ENCODE measurements around the gene STK32C.

Gene STK32C

DNA sequence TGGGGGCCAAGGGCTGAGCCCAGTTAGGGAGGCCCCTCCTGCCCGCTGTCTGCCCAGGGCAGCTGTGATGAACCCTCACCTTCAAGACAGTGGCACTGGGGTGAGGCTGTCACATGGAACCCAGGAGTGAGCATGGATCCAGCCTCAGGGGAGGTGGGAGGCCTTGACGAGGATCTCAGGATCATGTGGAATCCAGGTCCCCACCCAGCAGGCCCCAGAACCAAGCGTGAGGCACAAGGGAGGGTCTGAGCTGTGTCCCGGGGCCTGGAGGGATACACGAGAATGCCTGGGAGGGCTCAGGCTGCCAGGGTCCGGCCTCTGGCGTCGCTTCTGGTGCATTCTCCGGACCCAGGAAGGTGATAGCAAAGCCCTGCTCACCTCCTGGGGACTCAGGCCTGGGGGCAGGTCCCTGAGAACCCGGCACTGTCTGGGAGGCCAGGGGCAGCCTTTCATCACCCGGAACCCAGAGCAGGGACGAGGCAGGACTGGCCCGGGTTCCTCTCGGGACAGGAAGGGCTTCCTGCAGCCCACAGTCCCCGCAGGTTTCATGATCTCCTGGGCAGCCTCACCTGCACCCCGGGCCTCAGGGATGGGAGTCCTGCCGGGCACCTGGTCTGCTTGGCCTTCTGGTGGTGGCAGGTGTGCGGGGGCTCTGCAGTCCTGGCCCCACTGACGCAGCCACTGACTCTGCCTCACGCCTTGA is 103.5 kb downstream of the STK32C start:
- in situ Hi-C loops (cut with HindIII; ENCODE audit: low sequenced_read_pairs) = loop anchor here (10.0 kb wide), 1 partner anchor 491 kb away; no protein-coding TSS in a partner anchor

DNA sequence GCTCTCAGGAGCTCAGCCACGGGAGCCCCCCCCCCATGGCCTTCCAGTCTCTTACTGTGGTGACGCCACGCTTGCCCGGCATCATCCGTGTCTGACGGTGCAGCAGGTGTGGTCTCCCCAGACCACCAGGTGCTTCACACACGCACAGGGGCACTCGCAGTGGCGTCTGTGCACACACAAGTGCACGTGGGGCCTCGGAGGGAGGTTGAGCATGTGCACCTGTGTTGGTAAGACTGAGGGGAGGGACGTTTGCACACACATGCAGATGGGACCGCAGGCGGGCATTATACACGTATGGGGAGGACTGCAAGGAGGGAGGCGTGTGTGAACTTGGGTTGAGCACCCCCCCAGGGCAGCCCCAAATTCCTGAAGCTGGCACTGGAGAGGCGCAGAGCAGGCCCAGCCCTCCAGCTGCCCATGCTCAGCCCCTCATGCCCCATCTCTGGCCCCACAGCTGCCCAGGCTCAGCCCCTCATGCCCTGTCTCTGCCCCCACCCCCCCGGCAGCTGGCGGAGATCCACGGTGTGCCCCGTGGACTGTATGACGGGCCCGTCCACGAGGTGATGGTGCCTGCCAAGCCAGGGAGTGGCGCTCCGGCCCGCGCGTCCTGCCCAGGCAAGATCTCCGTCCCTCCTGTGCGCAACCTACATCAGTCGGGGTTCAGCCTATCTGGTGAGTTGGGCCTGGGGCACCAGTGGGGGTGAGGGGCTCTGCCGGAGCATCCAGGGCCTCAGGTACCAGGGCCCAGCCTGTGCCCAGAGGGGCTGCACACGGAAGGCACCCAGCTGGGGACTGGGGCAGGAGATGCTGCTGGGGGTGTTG is 104.3 kb downstream of the STK32C start:
- in situ Hi-C loops (cut with HindIII; ENCODE audit: low sequenced_read_pairs) = loop anchor here (10.0 kb wide), 1 partner anchor 491 kb away; no protein-coding TSS in a partner anchor

DNA sequence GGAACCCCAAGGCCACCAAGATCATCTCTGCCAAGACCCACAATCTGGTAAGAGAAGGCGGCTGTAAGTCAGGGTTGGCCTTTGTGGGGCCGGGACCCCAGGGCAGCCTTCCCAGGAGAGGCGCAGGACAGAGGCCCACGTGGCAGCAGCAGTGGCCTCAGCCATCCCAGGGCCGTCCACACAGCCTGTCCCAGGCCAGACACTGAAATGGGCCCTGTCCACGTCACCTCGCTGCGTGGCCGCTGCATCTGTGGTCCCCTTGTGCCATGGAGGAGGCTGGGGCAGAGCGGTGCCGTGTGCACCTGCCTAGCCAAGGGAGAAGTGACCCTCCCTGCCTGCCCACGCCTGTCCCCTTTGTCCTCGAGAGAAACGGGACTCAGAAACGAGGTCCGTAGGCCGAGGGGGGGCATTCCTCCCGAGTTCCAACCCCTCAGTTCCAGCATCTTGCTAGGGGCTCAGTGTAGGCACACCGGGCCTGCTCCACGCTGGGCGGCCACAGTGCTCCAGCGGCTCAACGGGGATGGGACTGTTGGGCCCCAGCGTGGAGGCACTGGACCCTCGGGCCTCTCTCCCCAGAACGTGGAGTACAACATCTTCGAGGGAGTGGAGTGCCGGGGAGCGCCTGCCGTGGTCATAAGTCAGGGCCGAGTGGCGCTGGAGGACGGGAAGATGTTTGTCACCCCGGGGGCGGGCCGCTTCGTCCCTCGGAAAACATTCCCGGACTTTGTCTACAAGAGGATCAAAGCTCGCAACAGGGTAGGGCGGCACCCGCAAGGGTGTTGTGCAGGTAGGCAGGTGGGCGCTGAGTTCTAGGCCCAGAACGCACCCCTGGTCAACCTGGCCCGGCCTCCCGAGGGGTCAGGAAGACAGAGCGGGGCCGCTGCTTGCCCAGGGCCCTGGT is 105.4 kb downstream of the STK32C start:
- in situ Hi-C loops (cut with HindIII; ENCODE audit: low sequenced_read_pairs) = loop anchor here (10.0 kb wide), 1 partner anchor 492 kb away; no protein-coding TSS in a partner anchor

DNA sequence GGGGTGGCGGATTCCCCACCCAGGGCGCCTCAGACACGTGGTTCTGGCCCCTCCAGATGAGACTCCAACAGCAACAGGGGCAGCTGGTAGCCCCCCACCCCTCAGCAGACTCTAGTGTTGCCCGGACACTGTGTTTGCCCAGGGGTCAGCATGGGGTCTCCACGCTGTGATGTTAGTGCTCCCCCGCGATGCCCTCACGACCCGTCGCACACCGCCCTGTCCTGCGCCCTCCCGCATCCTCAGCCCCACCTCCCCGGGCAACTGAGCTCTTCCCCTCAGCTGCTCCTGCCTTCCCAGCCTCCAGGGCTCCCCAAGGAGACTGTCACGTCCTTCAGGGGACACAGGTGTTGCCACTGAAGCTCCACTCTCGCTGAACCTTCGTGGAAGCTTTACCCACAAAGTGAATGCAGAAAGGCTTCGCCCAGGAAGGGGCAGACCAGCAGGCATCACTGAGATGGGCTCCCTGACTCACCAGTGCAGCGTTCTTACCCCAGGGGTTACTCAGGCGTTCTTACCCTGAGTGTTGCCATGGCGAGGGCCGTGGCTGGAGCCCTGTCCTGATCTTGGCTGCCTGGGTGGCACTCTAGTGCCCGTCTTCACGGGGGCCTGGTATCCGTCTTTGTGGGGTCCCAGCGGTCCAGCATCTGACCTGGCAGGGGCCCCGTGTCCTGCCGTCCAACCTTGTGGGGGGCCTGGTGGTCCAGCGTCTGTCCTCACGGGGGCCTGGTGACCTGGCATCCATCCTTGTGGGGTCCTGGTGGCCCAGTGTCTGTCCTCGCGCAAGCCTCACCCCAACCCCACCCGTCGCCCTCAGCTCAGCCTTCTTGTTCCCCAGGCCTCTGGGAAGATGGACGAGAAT is 106.4 kb downstream of the STK32C start:
- in situ Hi-C loops (cut with HindIII; ENCODE audit: low sequenced_read_pairs) = loop anchor here (10.0 kb wide), 1 partner anchor 493 kb away; no protein-coding TSS in a partner anchor

DNA sequence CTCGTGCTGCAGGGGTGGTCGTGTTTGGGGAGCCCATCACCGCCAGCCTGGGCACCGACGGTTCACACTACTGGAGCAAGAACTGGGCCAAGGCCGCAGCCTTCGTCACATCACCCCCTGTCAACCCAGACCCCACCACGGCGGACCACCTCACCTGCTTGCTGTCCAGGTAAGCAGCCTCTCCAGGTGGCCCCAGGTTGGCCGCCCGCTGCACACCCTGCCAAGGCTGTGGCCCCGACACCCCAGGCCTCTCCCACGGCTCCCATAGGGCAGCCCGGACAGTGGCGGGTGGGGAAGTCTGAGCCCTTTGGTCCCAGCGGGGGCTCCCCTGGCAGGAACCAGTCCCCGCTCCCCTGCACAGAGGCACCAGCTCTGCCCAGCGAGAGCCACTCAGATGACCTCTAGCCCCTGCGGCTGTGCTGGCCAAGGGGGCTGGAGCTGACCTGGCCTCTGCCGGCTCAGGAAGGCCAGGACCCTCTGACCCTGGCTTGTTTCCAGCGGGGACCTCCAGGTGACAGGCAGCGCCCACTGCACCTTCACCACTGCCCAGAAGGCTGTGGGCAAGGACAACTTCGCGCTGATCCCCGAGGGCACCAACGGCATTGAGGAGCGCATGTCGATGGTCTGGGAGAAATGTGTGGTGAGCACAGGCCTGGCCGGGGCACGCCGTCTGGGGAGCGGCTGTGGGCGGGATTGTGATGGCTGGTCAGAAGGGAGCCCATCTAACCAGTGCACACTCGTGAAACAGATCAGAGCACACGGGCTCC is 107.2 kb downstream of the STK32C start:
- in situ Hi-C loops (cut with HindIII; ENCODE audit: low sequenced_read_pairs) = loop anchor here (10.0 kb wide), 1 partner anchor 494 kb away; no protein-coding TSS in a partner anchor

DNA sequence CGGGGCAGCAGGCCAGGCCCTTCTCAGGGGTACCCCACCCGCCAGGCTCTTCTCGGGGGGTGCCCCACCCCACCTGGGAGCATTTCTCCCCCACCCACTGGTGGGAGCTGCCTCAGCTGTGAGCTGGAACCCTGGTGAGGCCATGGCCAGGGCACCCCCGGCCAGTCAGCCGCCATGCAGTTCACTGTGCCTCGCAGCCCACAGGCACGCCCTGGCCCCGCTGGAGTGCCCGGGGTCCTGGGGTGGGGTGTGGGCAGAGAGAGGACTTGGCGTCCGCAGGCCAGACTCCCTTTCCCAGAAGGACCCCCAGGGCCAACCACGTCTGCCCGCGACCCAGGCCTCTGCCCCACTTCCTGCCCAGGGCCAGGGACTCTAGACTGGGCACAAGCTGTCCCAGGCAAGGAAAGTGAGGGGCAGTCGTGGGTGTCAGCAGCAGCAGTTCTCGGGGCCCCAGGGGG is 107.9 kb downstream of the STK32C start:
- in situ Hi-C loops (cut with HindIII; ENCODE audit: low sequenced_read_pairs) = loop anchor here (10.0 kb wide), 1 partner anchor 495 kb away; no protein-coding TSS in a partner anchor

DNA sequence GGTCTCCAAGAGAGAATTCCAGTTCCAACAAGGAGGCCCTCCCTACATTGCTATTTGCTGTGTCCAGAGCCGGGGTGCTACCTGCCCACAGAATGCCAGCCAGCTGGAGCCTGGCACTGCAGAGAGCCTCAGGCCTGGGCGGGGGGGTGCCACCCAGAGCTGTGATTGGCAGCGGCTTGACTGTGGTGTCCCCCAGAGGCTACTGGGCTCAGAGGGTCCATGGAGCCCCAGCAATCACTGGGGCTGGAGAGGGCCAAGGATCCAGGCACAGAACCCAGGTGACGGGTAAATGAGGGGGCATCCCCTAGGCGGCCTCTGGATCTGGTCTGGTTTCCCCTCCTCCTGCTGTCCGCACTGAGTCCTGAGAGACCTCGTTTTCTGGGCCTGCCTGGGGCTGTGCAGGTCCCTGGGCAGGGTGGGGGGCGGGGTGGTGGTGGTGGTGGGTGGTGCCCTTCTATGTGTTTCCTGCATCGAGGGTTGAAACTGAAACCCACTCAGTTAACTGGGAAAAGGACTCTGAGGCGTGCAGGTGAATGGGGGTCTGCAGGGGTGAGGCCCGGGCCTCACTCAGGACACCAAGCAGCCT is 108.4 kb downstream of the STK32C start:
- in situ Hi-C loops (cut with HindIII; ENCODE audit: low sequenced_read_pairs) = no loop called here

DNA sequence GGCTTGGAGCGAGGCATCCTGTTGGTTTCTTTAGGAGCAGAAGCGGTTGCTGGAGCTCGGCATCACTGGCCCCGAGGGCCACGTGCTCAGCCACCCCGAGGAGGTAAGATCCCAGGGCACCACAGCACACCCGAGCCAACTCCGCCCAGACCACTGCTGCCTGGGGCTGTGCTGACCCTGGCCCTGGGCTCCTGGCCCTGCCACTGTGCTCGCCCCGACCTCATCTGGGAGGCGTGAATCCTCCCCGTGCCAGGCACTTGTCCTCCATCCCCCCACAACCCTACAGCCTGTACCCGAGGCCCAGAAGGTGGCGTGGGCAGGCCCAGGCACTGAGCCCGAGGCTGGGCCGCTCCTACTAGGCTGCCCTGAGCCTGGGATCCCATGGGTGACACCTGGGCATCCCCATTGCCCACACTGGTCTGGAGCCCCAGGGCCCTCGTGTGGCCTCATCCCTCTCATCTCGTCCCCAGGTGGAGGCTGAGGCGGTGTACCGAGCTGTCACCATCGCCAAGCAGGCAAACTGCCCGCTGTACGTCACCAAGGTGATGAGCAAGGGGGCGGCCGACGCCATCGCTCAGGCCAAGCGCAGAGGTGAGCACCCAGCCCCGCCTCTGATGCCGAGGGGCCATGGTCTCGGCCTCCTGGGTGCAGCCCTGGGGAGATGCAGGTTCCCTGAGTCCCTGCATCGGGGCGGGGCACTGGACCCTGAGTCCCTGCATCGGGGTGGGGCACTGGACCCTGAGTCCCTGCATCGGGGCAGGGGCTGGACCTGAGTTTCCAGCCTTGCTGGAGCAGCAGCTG is 109.2 kb downstream of the STK32C start:
- in situ Hi-C loops (cut with HindIII; ENCODE audit: low sequenced_read_pairs) = no loop called here

DNA sequence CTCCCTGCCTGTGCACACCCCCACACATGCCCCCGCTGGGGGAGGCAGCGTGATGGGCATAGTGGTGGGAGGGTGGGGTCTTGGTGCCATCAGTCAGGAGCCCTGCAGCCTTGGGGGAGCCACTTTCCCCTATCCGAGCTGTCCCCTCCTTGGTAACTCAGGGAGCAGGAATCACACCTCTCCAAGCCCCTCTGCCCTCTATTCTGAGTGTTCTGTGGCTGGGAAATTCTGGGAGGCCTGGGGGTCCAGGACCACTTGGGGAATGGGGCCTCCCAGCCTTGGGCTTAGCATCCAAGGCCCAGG is 109.7 kb downstream of the STK32C start:
- in situ Hi-C loops (cut with HindIII; ENCODE audit: low sequenced_read_pairs) = no loop called here

DNA sequence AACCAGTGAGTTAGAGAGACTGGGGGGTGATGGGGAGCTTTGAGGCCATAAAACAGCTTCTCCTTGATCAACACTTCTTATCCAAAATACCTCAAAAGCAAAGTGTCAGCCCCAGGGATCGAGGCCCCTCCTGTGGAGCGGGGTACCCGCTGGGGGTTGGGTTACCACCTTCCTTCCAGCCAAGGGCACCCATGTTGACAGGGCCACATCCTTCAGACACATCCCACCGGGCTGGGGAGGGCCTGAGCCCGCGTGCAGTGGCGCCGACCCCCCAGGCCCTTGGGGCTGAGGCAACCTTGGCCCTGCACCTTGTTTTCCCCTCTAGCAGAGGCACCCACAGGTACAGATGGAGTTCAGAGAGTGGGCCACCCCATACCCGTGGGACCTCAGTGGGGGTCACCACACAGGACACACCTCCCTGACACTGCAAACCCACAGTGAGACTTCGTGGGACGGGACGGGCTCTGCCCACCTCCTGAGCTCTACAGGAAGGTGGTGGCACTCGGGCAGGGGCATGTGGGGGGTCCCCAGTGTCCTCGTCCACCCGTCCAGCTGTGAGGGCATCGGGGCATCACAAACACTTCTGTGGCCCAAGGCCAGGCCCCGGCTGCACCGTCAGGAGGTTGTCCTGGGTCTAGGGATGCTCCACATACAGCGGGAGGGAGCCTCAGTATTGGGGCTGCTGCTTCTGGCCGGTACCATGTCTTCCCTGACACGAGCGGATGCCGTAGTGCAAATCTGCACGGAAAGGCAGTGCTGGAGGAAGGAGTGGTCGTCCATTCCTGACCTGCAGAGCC is 110.3 kb downstream of the STK32C start:
- in situ Hi-C loops (cut with HindIII; ENCODE audit: low sequenced_read_pairs) = no loop called here

DNA sequence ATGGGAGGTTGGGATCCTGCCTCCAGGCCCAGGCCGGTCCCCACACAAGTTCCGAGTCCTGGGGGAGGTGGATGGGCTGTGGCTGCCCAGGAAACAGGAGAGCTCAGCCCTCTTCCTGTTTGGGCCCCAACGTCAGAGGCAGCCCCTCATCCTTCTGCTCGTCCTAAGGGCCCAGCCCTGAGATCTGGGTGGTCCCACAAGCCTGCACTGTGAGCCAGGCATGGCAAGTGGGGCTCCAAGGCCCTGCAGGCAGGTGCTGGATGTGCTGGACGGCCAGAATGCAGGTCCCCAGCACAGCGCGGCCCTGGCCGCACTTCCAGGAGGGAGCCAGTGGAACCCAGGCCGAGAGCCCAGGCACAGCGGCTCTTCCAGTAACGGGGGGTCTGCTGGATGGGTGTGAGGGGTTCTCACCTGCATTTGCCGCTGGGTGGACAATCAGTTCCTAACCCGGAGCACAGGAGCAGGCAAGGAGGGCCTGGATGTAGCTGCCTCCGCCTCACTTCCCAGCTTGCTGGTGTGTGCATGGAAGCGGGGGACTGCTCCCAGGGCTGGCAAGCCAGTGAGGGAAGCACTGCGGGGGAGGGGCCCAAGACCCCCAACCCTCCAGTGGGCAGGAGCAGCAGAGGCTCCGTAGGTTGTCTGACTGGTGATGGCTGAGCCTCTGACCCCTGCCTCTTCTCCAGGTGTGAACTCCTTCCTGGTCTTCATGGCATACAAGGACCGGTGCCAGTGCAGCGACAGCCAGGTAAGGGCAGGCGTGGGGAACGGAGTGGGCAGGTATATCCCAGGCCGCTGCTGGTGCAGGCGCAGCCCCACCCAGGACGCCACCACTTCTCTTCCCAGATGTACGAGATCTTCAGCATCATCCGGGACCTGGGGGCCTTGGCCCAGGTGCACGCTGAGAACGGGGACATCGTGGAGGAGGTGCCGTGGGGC is 111.3 kb downstream of the STK32C start:
- in situ Hi-C loops (cut with HindIII; ENCODE audit: low sequenced_read_pairs) = no loop called here

DNA sequence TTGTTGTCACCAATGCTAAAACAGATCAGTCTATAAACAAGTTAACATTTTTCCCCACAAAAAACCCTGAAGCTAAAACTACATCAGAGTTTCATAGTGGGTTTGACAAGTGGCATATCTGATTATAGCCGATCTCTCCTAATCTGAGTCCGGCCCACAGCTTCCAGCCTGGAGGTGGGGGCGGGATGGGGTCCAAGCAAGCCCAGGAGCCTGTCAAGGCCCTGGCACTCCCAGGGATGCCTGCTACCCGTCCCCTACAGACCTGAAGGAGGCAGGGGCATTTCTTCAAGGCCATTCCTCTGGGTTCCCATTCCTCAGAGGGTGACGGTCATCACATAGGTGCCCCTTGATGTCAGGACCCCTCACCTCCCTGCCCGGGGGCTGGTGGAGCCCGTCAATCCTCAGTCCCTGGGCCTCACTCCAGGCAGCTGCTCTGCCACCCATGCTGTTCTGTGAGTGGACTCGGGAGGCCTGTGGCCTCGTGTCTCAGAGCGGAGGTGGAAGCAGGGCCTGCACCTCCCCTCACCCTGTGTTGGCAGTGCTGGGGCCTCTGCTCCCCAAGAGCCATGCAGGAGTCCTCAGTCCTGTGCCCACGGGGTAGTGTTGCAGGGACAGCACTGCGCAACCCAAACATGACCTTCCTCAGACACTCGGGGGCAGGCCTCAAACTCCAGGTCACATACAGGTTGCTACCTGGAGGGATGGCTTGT is 112.2 kb downstream of the STK32C start:
- in situ Hi-C loops (cut with HindIII; ENCODE audit: low sequenced_read_pairs) = no loop called here

DNA sequence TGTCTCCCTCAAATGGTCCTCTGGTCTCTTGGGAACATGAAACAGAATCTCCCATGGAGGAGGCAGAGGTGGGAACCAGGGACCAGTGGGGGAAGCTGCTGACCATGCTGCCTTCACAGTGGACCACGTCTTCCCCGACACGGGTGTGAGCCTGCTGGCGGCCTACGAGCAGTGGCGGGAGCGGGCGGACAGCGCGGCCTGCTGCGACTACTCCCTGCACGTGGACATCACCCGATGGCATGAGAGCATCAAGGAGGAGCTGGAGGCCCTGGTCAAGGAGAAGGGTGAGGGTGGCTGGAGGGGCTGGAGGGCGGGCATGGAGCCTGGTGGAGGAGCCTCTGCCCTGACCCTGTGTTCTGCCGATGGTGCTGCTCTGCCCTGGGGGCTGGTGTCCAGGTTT is 113.0 kb downstream of the STK32C start:
- in situ Hi-C loops (cut with HindIII; ENCODE audit: low sequenced_read_pairs) = no loop called here

DNA sequence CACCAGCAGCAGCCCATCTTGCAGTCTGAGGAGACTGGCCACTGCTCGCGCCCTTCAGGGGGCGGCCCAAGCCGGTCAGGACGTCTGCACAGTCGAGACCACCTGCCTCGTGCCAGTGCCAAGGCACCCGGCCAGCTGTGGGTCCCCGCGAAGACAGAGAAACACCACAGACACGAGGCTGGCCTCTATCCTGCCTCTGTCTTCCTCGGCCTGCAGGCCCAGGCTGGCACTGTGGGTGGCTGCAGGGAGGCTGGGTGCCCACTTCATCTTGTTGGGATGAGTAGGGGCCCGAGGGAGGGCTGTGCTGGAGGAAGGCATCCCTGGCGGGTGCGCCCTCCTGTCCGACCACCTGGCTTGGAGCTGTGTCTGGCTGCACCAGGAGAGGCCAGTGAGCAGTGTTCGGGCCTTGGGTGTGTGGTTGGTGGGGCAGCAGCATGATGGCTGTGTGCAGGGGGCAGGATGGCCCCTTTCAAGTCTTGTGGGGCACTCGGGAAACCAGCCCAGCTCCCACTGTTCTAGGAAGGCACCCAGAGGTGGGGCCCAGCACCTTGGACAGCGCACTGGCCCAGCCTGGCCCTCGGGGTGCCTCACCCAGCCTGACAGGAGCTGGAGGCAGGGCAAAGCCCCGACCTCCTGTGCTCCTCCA is 113.7 kb downstream of the STK32C start:
- in situ Hi-C loops (cut with HindIII; ENCODE audit: low sequenced_read_pairs) = no loop called here

DNA sequence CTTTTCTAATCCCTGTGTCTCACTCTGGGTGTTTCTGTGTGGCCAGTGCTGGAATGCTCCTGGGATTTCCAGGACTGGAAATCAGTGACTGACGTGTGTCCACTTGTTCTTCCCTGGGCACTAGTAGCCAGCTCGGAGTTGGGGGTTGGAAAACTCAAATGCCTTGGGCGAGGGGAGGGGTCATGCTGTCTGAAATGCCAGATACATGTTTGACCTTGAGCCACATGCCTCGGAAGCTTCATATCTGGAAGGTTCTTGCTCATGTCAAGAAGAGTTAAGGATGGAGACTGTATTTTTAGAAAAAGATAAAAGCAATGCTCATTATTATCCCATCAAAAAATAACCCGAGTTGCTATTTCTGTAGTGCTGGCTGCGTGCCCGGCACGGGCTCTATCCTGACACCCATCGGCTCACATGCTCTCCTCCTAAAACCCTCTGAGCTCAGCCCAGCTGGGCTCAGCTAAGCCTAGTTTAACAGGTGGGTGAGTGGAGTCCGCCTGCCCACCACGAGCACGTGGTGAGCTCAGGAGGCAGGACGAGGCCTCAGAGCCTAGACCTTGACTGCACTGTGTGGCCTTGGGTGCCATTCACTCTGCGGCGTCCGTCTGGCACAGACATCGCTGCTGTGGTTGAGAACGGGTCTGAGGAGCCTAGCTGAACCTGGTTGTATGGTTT is 114.6 kb downstream of the STK32C start:
- in situ Hi-C loops (cut with HindIII; ENCODE audit: low sequenced_read_pairs) = no loop called here
